K562 (cell line): ENCODE measurements around the gene ACOX1. TPM values are rescaled to one million over a fixed set of nuclear protein-coding genes. Genes with fewer than 3 reads are reported as not detected.

Source experiments
- ATAC-seq: fragments of 200-7000 bp; cut with Tn5 transposase; 3 replicates; pipeline ENCODE4 v1.9.1; 2020; ENCODE audit warnings: moderate library complexity
- BruUV-seq: library from RNA; stranded (reverse); fragments of 400-500 nt; replicated peaks from 2 replicates; lab custom pipeline; 2021; lab: Mats Ljungman, UMichigan
- CTCF ChIA-PET: fragments of 300-600 bp; formaldehyde crosslinking; extraction: SDS; loops from one replicate; lab custom pipeline; 2021; ENCODE audit warnings: low intra/inter-chr PET ratio; lab: Yijun Ruan, JAX
- POLR2A ChIA-PET: fragments of 300-600, 350-650 bp; sonication (Branson Sonifier 250); formaldehyde crosslinking; extraction: SDS; loops from one replicate; lab custom pipeline; 2021; ENCODE audit warnings: antibody characterized with exemption, inconsistent platforms; lab: Yijun Ruan, JAX
- DNase-seq, 4 experiments: peaks; one replicate each; pipeline versions ENCODE4 v3.0.0 to v3.0.0-alpha.2; 2011 to 2018; ENCODE audit warnings: low spot score in 3 of 4, mixed read lengths in 3 of 4; ENCODE audit errors: extremely low read depth in 1 of 4
- FAIRE-seq: peaks from 2 replicates; lab custom pipeline; 2011; peaks lifted over from hg19 to GRCh38; lab: Jason Lieb, UNC
- H2AFZ ChIP-seq: 2 replicates; pipeline ENCODE4 v1.6.0; 2011; ENCODE audit warnings: low read depth, low read length, control low read depth, inconsistent platforms
- H3K27ac ChIP-seq: fragments of 200-600 bp; 3 replicates; pipeline ENCODE4 v1.8.0; 2011; ENCODE audit warnings: low read depth, mild to moderate bottlenecking, control low read depth, inconsistent platforms, low read length, moderate library complexity, mixed read lengths; ENCODE audit errors: extremely low read depth
- H3K27me3 ChIP-seq, 2 experiments: fragments of 300-600 bp in 1 of 2; 2 replicates in 1 of 2; 3 replicates in 1 of 2; pipeline versions ENCODE4 v1.6.0 to v1.8.0; 2011; ENCODE audit warnings: inconsistent platforms in 2 of 2, low read length in 2 of 2, mild to moderate bottlenecking in 1 of 2, mixed read lengths in 1 of 2, moderate library complexity in 1 of 2; ENCODE audit not compliant: control insufficient read depth in 2 of 2, insufficient read depth in 2 of 2
- H3K36me3 ChIP-seq: fragments of 300-600 bp; 3 replicates; pipeline ENCODE4 v1.8.0; 2011; ENCODE audit warnings: mild to moderate bottlenecking, low read length, inconsistent platforms; ENCODE audit not compliant: control insufficient read depth, insufficient read depth
- H3K4me1 ChIP-seq, 2 experiments: fragments of 200-600 bp in 1 of 2; replicated peaks in 1 of 2; 2 replicates in 1 of 2; 3 replicates in 1 of 2; pipeline versions ENCODE4 v1.5.1 to v1.8.0; 2011; ENCODE audit warnings: inconsistent platforms in 2 of 2, low read length in 2 of 2, mild to moderate bottlenecking in 1 of 2, mixed read lengths in 1 of 2, moderate library complexity in 1 of 2; ENCODE audit not compliant: control insufficient read depth in 2 of 2, insufficient read depth in 2 of 2
- H3K4me2 ChIP-seq: 2 replicates; pipeline ENCODE4 v1.6.1; 2011; ENCODE audit warnings: low read length, control low read depth, inconsistent platforms, mixed read lengths; ENCODE audit not compliant: insufficient read depth
- H3K4me3 ChIP-seq: fragments of 200-600 bp; sonication (generic), shearing (Covaris generic); 2 replicates; pipeline ENCODE4 v1.5.1; 2016; ENCODE audit warnings: control low read depth, inconsistent platforms
- H3K79me2 ChIP-seq: fragments of 200-600 bp; 3 replicates; pipeline ENCODE4 v1.8.0; 2011; ENCODE audit warnings: low read length, inconsistent platforms; ENCODE audit not compliant: control insufficient read depth, insufficient read depth
- H3K9ac ChIP-seq, 2 experiments: 2 replicates each; pipeline versions ENCODE4 v1.6.0 to v1.6.1; 2011; ENCODE audit warnings: low read depth in 2 of 2, low read length in 2 of 2, control low read depth in 1 of 2, inconsistent platforms in 1 of 2, mild to moderate bottlenecking in 1 of 2, mixed read lengths in 1 of 2; ENCODE audit not compliant: insufficient read depth in 1 of 2
- H3K9me1 ChIP-seq: one replicate; pipeline ENCODE4 v1.6.0; 2011; ENCODE audit warnings: inconsistent platforms, mild to moderate bottlenecking, low read length, moderate library complexity; ENCODE audit not compliant: control insufficient read depth, insufficient read depth
- H3K9me3 ChIP-seq: replicated peaks from 2 replicates; pipeline ENCODE4 v1.5.1; 2011; ENCODE audit warnings: low read depth, low read length, inconsistent platforms; ENCODE audit not compliant: control insufficient read depth, insufficient read depth
- H4K20me1 ChIP-seq: replicated peaks from 2 replicates; pipeline ENCODE4 v1.6.1; 2011; ENCODE audit warnings: low read length, inconsistent platforms, mixed read lengths; ENCODE audit not compliant: control insufficient read depth, insufficient read depth
- CBX3 ChIP-seq, 2 experiments: IDR thresholded peaks; 1 replicate in 1 of 2; 2 replicates in 1 of 2; pipeline ENCODE4 v1.6.1; 2012; ENCODE audit warnings: inconsistent platforms in 2 of 2, low read length in 2 of 2, borderline replicate concordance in 1 of 2, control low read depth in 1 of 2
- CCNT2 ChIP-seq: IDR thresholded peaks from 2 replicates; pipeline ENCODE4 v1.6.1; 2011; ENCODE audit warnings: borderline replicate concordance, low read depth, mild to moderate bottlenecking, moderate library complexity, mixed read lengths, low read length; ENCODE audit not compliant: insufficient read length; ENCODE audit errors: extremely low read depth
- ETS2 ChIP-seq: IDR thresholded peaks from 2 replicates; pipeline ENCODE4 v1.6.1; 2016; ENCODE audit warnings: borderline replicate concordance, missing genetic modification characterization, mild to moderate bottlenecking, moderate library complexity, missing compliant biosample characterization; ENCODE audit not compliant: poor library complexity, severe bottlenecking
- GABPB1 ChIP-seq: sonication (generic); formaldehyde crosslinking; IDR thresholded peaks from 2 replicates; pipeline ENCODE4 v1.8.0; 2022; ENCODE audit warnings: mild to moderate bottlenecking, missing genetic modification reagents
- HNRNPL ChIP-seq: fragments of 200-400 bp; formaldehyde crosslinking; IDR thresholded peaks from 2 replicates; pipeline ENCODE4 v1.6.1; 2017; ENCODE audit warnings: low read depth, mild to moderate bottlenecking, low read length
- HSF4 ChIP-seq: fragments of 250-450 bp; sonication (Bioruptor Pico); IDR thresholded peaks from 2 replicates; pipeline ENCODE4 v2.1.2; 2022; ENCODE audit warnings: mild to moderate bottlenecking, moderate library complexity, borderline replicate concordance
- POLR2A ChIP-seq: fragments of 450-650 bp; conservative IDR thresholded peaks from 2 replicates; pipeline ENCODE4 v1.6.1; 2016
- XRCC5 ChIP-seq: fragments of 200-400 bp; formaldehyde crosslinking; IDR thresholded peaks from 2 replicates; pipeline ENCODE4 v1.6.1; 2017; ENCODE audit warnings: low read depth, mild to moderate bottlenecking, low read length
- ZFP36 ChIP-seq: fragments of 150-350 bp; IDR thresholded peaks from 2 replicates; pipeline ENCODE4 v1.6.1; 2018; ENCODE audit warnings: low read length, low read depth; ENCODE audit not compliant: partially characterized antibody
- ZNF134 ChIP-seq: fragments of 250-450 bp; sonication (Bioruptor Pico); conservative IDR thresholded peaks from 2 replicates; pipeline ENCODE4 v1.4.0; 2020
- ZNF274 ChIP-seq: IDR thresholded peaks from 2 replicates; pipeline ENCODE4 v1.6.1; 2011; ENCODE audit warnings: low read depth, mild to moderate bottlenecking, low read length, moderate library complexity, borderline replicate concordance
- ZNF695 ChIP-seq: fragments of 450-650 bp; formaldehyde crosslinking; IDR thresholded peaks from 2 replicates; pipeline ENCODE4 v1.4.0; 2020; ENCODE audit warnings: mild to moderate bottlenecking, moderate library complexity
- WGBS: fragments of 100-300 bp; shearing (Covaris generic); methylation state at CpG from one replicate; pipeline ENCODE4 v1.1.6; 2016; ENCODE audit warnings: low coverage, mixed read lengths; ENCODE audit not compliant: insufficient coverage; ENCODE audit errors: missing lambda C conversion rate; 5-methylcytosine and 5-hydroxymethylcytosine counted together
- in situ Hi-C: fragments of 300-500 bp; cut with MboI; formaldehyde crosslinking; loops from 4 replicates; pipeline ENCODE4 v1.15.0; 2018; ENCODE audit warnings: inconsistent platforms, mixed read lengths
- intact Hi-C: fragments of 100-400 bp; cut with micrococcal nuclease; formaldehyde crosslinking; loops from 2 replicates; pipeline ENCODE4 v1.14.2; 2022
- polyA plus RNA-seq, 8 experiments: library from polyadenylated mRNA; depleted of rRNA in 4 of 8; stranded (reverse) in 5 of 8; unstranded in 3 of 8; fragments of >200 nt; fragmentation: Nextera tagmentation in 2 of 8; fragmentation: Illumina TruSeq in 1 of 8; extraction: Ambion mirVana in 2 of 8; extraction: Trizol in 1 of 8; gene quantifications; 2 replicates each; pipeline versions ENCODE4 v1.2.1 to v1.2.3, GENCODE V29; 2011 to 2014; ENCODE audit warnings: inconsistent platforms in 1 of 8, missing spikeins in 1 of 8
- total RNA-seq, 7 experiments: library from RNA; depleted of rRNA in 6 of 7; stranded (reverse); fragments of >200 nt in 6 of 7; fragmentation: Illumina TruSeq in 2 of 7; extraction: Trizol in 2 of 7; gene quantifications; 2 replicates each; pipeline versions ENCODE4 v1.2.1 to v1.2.3, GENCODE V29; 2011 to 2021; ENCODE audit warnings: low replicate concordance in 1 of 7
- TF ChIP-seq, protein P1 (sequence below): fragments of 450-650 bp; formaldehyde crosslinking; IDR thresholded peaks from 2 replicates; pipeline ENCODE4 v1.4.0; 2020; ENCODE audit warnings: mild to moderate bottlenecking, moderate library complexity
- TF ChIP-seq, protein P2 (sequence below): sonication (generic); formaldehyde crosslinking; IDR thresholded peaks from 2 replicates; pipeline ENCODE4 v1.8.0; 2022; ENCODE audit warnings: mild to moderate bottlenecking, missing genetic modification reagents
- TF ChIP-seq, protein P3 (sequence below): fragments of 250-450 bp; sonication (Bioruptor Pico); IDR thresholded peaks from 2 replicates; pipeline ENCODE4 v1.5.0; 2021; ENCODE audit warnings: mild to moderate bottlenecking, borderline replicate concordance

Gene ACOX1
- total and polyA plus RNA-seq, 9 of the 15 experiments (the other 6 are each of a cell fraction or from before 2014, with no cell fraction given), result 7.8 to 24.1 (median 14.5) TPM

DNA sequence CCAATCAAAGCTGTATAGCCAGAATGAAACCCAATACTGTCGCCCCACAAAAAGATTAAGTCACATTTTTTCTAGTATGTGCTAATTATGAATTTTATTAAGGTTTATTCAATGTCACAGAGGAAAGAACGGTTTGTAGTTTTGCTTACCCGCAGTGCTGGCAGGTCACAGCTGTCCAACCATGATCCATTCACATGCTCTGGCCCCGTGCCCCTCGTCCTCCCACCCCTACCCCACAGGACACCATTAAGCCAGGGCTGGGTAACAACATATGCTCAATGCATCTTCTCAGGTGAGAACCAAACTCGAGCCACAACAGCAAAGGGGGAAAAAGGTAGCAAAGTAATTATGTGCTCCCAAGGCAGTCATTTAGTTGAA is 37.5 kb downstream of the ACOX1 start:
- no TSS peak for BruUV-seq
- in situ Hi-C loops (no loop called here), intact Hi-C loops (loop anchor here (5.0 kb wide), 1 partner anchor 36 kb away; the partner anchor contains the start of genes ACOX1 and TEN1)
- DNase-seq (peak in 1 of 4 experiments; percentile 26), FAIRE-seq (no peak), ATAC-seq (0 out of 3 replicates have a peak, but pooled peaks have one; percentile 2)
- H3K4me1 ChIP-seq, result peaks cover 0 to 13% of the 10 kb centered on the region in 2 experiments; a peak in 3 of 5 replicates
- H2AFZ ChIP-seq, result peak overlapping the region; percentile 91
- peak overlapping the region; percentile 87 for H3K4me2 ChIP-seq
- CTCF ChIA-PET, result no interaction called here
- peak overlapping the region; percentile 78 for H3K4me3 ChIP-seq
- H3K36me3 ChIP-seq, result peaks cover 3% of the 10 kb centered on the region; the same call in 1 of the 3 replicates
- no peaks in the 10 kb centered on the region for H3K27me3 ChIP-seq
- H3K79me2 ChIP-seq, result peaks cover 6% of the 10 kb centered on the region; the same call in 1 of the 3 replicates
- no peaks in the 10 kb centered on the region for H3K9me3 ChIP-seq
- POLR2A ChIA-PET, result interaction anchor here (0.6 to 1.8 kb wide), 13 partner anchors 8 to 458 kb away, joined by 3 to 15 read pairs (median 3); partner anchors contain the start of genes ACOX1 and TEN1
- TF ChIP-seq HSF4 (CRISPR knock-in tag), result no peak
- TF ChIP-seq ZNF695 (CRISPR knock-in tag), result no peak
- TF ChIP-seq HNRNPL, result no peak
- no peak for TF ChIP-seq XRCC5
- no peak for TF ChIP-seq ZFP36
- no peak for TF ChIP-seq POLR2A
- TF ChIP-seq ZNF274, result no peak
- no peak for TF ChIP-seq ETS2 (tag)
- TF ChIP-seq, protein P1, sequence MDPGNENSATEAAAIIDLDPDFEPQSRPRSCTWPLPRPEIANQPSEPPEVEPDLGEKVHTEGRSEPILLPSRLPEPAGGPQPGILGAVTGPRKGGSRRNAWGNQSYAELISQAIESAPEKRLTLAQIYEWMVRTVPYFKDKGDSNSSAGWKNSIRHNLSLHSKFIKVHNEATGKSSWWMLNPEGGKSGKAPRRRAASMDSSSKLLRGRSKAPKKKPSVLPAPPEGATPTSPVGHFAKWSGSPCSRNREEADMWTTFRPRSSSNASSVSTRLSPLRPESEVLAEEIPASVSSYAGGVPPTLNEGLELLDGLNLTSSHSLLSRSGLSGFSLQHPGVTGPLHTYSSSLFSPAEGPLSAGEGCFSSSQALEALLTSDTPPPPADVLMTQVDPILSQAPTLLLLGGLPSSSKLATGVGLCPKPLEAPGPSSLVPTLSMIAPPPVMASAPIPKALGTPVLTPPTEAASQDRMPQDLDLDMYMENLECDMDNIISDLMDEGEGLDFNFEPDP (CRISPR knock-in tag), result no peak
- no peak for TF ChIP-seq CBX3 (IDR thresholded peaks at IDR 0.05; ENCODE audit: borderline replicate concordance in 1 of 2, low read length in 2 of 2)
- no peak for TF ChIP-seq GABPB1 (CRISPR knock-in tag)
- no peak for TF ChIP-seq ZNF134 (CRISPR knock-in tag)
- TF ChIP-seq, protein P2, sequence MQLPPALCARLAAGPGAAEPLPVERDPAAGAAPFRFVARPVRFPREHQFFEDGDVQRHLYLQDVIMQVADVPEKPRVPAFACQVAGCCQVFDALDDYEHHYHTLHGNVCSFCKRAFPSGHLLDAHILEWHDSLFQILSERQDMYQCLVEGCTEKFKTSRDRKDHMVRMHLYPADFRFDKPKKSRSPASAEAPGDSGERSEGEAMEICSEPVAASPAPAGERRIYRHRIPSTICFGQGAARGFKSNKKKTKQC (CRISPR knock-in tag), result no peak
- no peak for TF ChIP-seq CCNT2
- TF ChIP-seq, protein P3, sequence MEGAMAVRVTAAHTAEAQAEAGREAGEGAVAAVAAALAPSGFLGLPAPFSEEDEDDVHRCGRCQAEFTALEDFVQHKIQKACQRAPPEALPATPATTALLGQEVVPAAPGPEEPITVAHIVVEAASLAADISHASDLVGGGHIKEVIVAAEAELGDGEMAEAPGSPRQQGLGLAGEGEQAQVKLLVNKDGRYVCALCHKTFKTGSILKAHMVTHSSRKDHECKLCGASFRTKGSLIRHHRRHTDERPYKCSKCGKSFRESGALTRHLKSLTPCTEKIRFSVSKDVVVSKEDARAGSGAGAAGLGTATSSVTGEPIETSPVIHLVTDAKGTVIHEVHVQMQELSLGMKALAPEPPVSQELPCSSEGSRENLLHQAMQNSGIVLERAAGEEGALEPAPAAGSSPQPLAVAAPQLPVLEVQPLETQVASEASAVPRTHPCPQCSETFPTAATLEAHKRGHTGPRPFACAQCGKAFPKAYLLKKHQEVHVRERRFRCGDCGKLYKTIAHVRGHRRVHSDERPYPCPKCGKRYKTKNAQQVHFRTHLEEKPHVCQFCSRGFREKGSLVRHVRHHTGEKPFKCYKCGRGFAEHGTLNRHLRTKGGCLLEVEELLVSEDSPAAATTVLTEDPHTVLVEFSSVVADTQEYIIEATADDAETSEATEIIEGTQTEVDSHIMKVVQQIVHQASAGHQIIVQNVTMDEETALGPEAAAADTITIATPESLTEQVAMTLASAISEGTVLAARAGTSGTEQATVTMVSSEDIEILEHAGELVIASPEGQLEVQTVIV (CRISPR knock-in tag), result no peak
- H3K9me1 ChIP-seq, result no peaks in the 10 kb centered on the region
- H3K27ac ChIP-seq, result peak overlapping the region; percentile 49; the same call in 2 of the 3 replicates
- WGBS, result 22% methylated on average over 6 of the region's 6 CpGs
- no peaks in the 10 kb centered on the region for H4K20me1 ChIP-seq
- H3K9ac ChIP-seq, result peak overlapping the region; percentile 85 to 98
